Stomach (tissue), 9 donors: ENCODE measurements around the gene TTC27. TPM values are rescaled to one million over a fixed set of nuclear protein-coding genes. Genes with fewer than 3 reads are reported as not detected.
"Not testable (repeated sequence)": the region's sequence is repeated elsewhere in the genome, so short reads cannot be mapped to it uniquely, and the experiment has no call there.

Experiments
- DNase-seq, 2 donors: peaks; one replicate each; pipeline versions ENCODE4 v3.0.0 to v3.0.0-alpha.2; 2013 to 2019
- H3K27ac ChIP-seq, 5 donors: fragments of 200-600 bp in 4 of 5; sonication (generic) in 4 of 5; one replicate each; pipeline ENCODE4 v1.5.1; 2013 to 2019; ENCODE audit warnings: mild to moderate bottlenecking in 1 of 5, moderate library complexity in 1 of 5
- H3K27me3 ChIP-seq, 3 donors: fragments of 200-600 bp; sonication (generic); one replicate each; pipeline ENCODE4 v1.5.1; 2017 to 2019; ENCODE audit warnings: mixed run types in 1 of 3
- H3K36me3 ChIP-seq, 4 donors: fragments of 200-600 bp; sonication (generic); 1 replicate in 3 of 4; 2 replicates in 1 of 4; pipeline ENCODE4 v1.5.1; 2016 to 2019
- H3K4me1 ChIP-seq, 4 donors: fragments of 200-600 bp; sonication (generic); one replicate each; pipeline ENCODE4 v1.5.1; 2016 to 2019
- H3K4me3 ChIP-seq, 4 donors: fragments of 200-600 bp; sonication (generic) in 3 of 4; one replicate each; pipeline ENCODE4 v1.5.1; 2016 to 2019; ENCODE audit warnings: mild to moderate bottlenecking in 1 of 4
- H3K9me3 ChIP-seq, 4 donors: fragments of 200-600 bp; sonication (generic); one replicate each; pipeline ENCODE4 v1.5.1; 2016 to 2019
- CTCF ChIP-seq, 7 experiments: fragments of 450-650 bp in 4 of 7; fragments of 200-600 bp in 3 of 7; sonication (generic) in 3 of 7; IDR thresholded peaks; one replicate each; pipeline ENCODE4 v1.5.1; 2016 to 2019; ENCODE audit warnings: antibody characterized with exemption in 7 of 7, control low read depth in 2 of 7, mild to moderate bottlenecking in 1 of 7
- EP300 ChIP-seq: sonication (generic); formaldehyde crosslinking; IDR thresholded peaks from one replicate; pipeline ENCODE4 v1.6.1; 2017; ENCODE audit warnings: antibody characterized with exemption
- POLR2A ChIP-seq, 4 donors: fragments of 450-650 bp; IDR thresholded peaks; one replicate each; pipeline ENCODE4 v1.6.1; 2016; ENCODE audit warnings: antibody characterized with exemption in 4 of 4, control low read depth in 2 of 4, mild to moderate bottlenecking in 1 of 4, moderate library complexity in 1 of 4
- POLR2AphosphoS5 ChIP-seq, 3 donors: sonication (generic); formaldehyde crosslinking; IDR thresholded peaks; one replicate each; pipeline ENCODE4 v1.6.1; 2016; ENCODE audit warnings: antibody characterized with exemption in 3 of 3
- WGBS, 5 donors: extraction: QIAGEN DNeasy Blood & Tissue Kit in 3 of 5; methylation state at CpG; one replicate each; pipeline versions ENCODE4 v1.1.5 to v1.1.7; 2013 to 2018; 5-methylcytosine and 5-hydroxymethylcytosine counted together
- intact Hi-C: fragments of 100-400 bp; cut with DNase I; formaldehyde crosslinking; loops from one replicate; pipeline ENCODE4 v1.15.1; 2023; ENCODE audit warnings: low total_unique reads
- polyA plus RNA-seq, 3 donors: library from polyadenylated mRNA; stranded (reverse); fragments of 200-250 nt; gene quantifications; one replicate each; pipeline ENCODE4 v1.2.3, GENCODE V29; 2013
- total RNA-seq, 5 donors: library from RNA; depleted of rRNA; stranded (reverse); fragments of >200 nt; gene quantifications; one replicate each; pipeline versions ENCODE4 v1.1.0 to v1.2.3, GENCODE V29; 2014 to 2016
- donor health status: healthy with polysubstance abuse.
- donor health status: Bipolar disorder and iron deficiency.
- donor health status: healthy.

Gene TTC27
- total and polyA plus RNA-seq, 8 donors, result 3.8 to 22.2 (median 5.9) TPM

GRCh38 chr2:32723467-32724079 is 95.7 kb downstream of the TTC27 start:
- peaks cover 0 to 17% (median 10%) of the 10 kb centered on the region in 4 donors for H3K36me3 ChIP-seq
- H3K27me3 ChIP-seq, result no peaks in the 10 kb centered on the region
- intact Hi-C loops, result no loop called here
- DNase-seq, result no peak
- no peak overlapping the region for H3K27ac ChIP-seq
- TF ChIP-seq POLR2A (IDR thresholded peaks at IDR 0.05) (no peak), POLR2AphosphoS5 (IDR thresholded peaks at IDR 0.05) (no peak), CTCF (IDR thresholded peaks at IDR 0.05) (no peak), EP300 (no peak)
- WGBS, 5 donors, result 90 to 97% (median 94%) methylated on average over 3 of the region's 3 CpGs
- H3K4me1 ChIP-seq, result peaks cover 0 to 15% (median 6%) of the 10 kb centered on the region in 4 donors
- no peaks in the 10 kb centered on the region for H3K9me3 ChIP-seq
- H3K4me3 ChIP-seq, result no peak overlapping the region

- intact Hi-C loops, H3K27me3 ChIP-seq, H3K4me1 ChIP-seq, H3K27ac ChIP-seq, H3K4me3 ChIP-seq, DNase-seq, H3K9me3 ChIP-seq: not testable (repeated sequence)
- WGBS, 5 donors, result 88 to 96% (median 93%) methylated on average over 5 of the region's 5 CpGs
- peaks cover 0 to 17% (median 10%) of the 10 kb centered on the region in 4 donors for H3K36me3 ChIP-seq
Observed at GRCh38 chr2:32726678-32727077, 98.8 kb downstream of the TTC27 start.

- Histone ChIP-seq H3K4me1 (no peaks in the 10 kb centered on the region), H3K36me3 (peaks cover 0 to 17% (median 10%) of the 10 kb centered on the region in 4 donors)
- 61 to 92% (median 84%) methylated on average over 1 of the region's 1 CpG for WGBS, 5 donors
Observed at GRCh38 chr2:32727157-32727556, 99.3 kb downstream of the TTC27 start.

GRCh38 chr2:32730958-32731357 is 103.1 kb downstream of the TTC27 start:
- H3K36me3 ChIP-seq, intact Hi-C loops, H3K27ac ChIP-seq, H3K4me1 ChIP-seq, H3K4me3 ChIP-seq, H3K27me3 ChIP-seq, H3K9me3 ChIP-seq, DNase-seq: not testable (repeated sequence)
- WGBS, 5 donors, result 94 to 99% (median 97%) methylated on average over 8 of the region's 8 CpGs

More at GRCh38 chr2:32727157-32727556, 99.3 kb downstream of the TTC27 start:
- H3K27ac ChIP-seq, result no peak overlapping the region
- TF ChIP-seq POLR2A (IDR thresholded peaks at IDR 0.05), result no peak
- TF ChIP-seq CTCF (IDR thresholded peaks at IDR 0.05), result no peak
- TF ChIP-seq POLR2AphosphoS5 (IDR thresholded peaks at IDR 0.05), result no peak
- no peak for TF ChIP-seq EP300
- DNase-seq, result no peak
- no peaks in the 10 kb centered on the region for H3K9me3 ChIP-seq
- no peak overlapping the region for H3K4me3 ChIP-seq
- intact Hi-C loops, result no loop called here
- no peaks in the 10 kb centered on the region for H3K27me3 ChIP-seq

GRCh38 chr2:32732120-32732519 is 104.3 kb downstream of the TTC27 start:
- no peaks in the 10 kb centered on the region for H3K9me3 ChIP-seq
- no peaks in the 10 kb centered on the region for H3K27me3 ChIP-seq
- intact Hi-C loops, result no loop called here
- no peaks in the 10 kb centered on the region for H3K4me1 ChIP-seq
- no peak overlapping the region for H3K4me3 ChIP-seq
- TF ChIP-seq POLR2A (IDR thresholded peaks at IDR 0.05), result no peak
- no peak for TF ChIP-seq EP300
- TF ChIP-seq CTCF (IDR thresholded peaks at IDR 0.05), result no peak
- no peak for TF ChIP-seq POLR2AphosphoS5 (IDR thresholded peaks at IDR 0.05)
- no peak overlapping the region for H3K27ac ChIP-seq
- DNase-seq, result no peak
- H3K36me3 ChIP-seq, result peaks cover 0 to 12% (median 7%) of the 10 kb centered on the region in 4 donors
- 65 to 83% (median 75%) methylated on average over 1 of the region's 1 CpG for WGBS, 5 donors
